Measurements from ENCODE around the gene MAPK10. TPM values are rescaled to one million over a fixed set of nuclear protein-coding genes. Genes with fewer than 3 reads are reported as not detected.
A peak's percentile ranks its signal among the peaks of the same experiment; 100 is the strongest.

Gene MAPK10
- total RNA-seq, 1 donor from 2014 or later = 19.2 TPM

- no peak for TF ChIP-seq CTCF (IDR thresholded peaks at IDR 0.05)
- DNase-seq (ENCODE audit: extremely low spot score, unreplicated experiment) = no peak
- Mint-ChIP-seq H3K4me1 (ENCODE audit: unreplicated experiment) (peaks cover 28% of the 10 kb centered on the region), H3K4me3 (ENCODE audit: unreplicated experiment) (no peak overlapping the region), H3K36me3 (ENCODE audit: unreplicated experiment) (peaks cover 2% of the 10 kb centered on the region), H3K9me3 (ENCODE audit: unreplicated experiment) (peaks cover 6% of the 10 kb centered on the region), H3K27me3 (ENCODE audit: unreplicated experiment) (no peaks in the 10 kb centered on the region), H3K27ac (ENCODE audit: unreplicated experiment) (peak overlapping the region; percentile 8)
Observed at GRCh38 chr4:86366920-86367319, 7.1 kb upstream of the MAPK10 start.

GRCh38 chr4:86362510-86362909 is 2.7 kb upstream of the MAPK10 start:
- H3K9me3 Mint-ChIP-seq (ENCODE audit: unreplicated experiment) = no peaks in the 10 kb centered on the region
- no peaks in the 10 kb centered on the region for H3K36me3 Mint-ChIP-seq (ENCODE audit: unreplicated experiment)
- H3K27me3 Mint-ChIP-seq (ENCODE audit: unreplicated experiment) = no peaks in the 10 kb centered on the region
- TF ChIP-seq CTCF (IDR thresholded peaks at IDR 0.05) = no peak
- no peak for DNase-seq (ENCODE audit: extremely low spot score, unreplicated experiment)
- no peak overlapping the region for H3K27ac Mint-ChIP-seq (ENCODE audit: unreplicated experiment)
- no peak overlapping the region for H3K4me3 Mint-ChIP-seq (ENCODE audit: unreplicated experiment)
- H3K4me1 Mint-ChIP-seq (ENCODE audit: unreplicated experiment) = peaks cover 43% of the 10 kb centered on the region

GRCh38 chr4:86358257-86358656 is 1.6 kb downstream of the MAPK10 start:
- H3K4me1 Mint-ChIP-seq (ENCODE audit: unreplicated experiment) = peaks cover 38% of the 10 kb centered on the region
- H3K27me3 Mint-ChIP-seq (ENCODE audit: unreplicated experiment) = no peaks in the 10 kb centered on the region
- H3K36me3 Mint-ChIP-seq (ENCODE audit: unreplicated experiment) = peaks cover under 1% of the 10 kb centered on the region
- no peak for TF ChIP-seq CTCF (IDR thresholded peaks at IDR 0.05)
- DNase-seq (ENCODE audit: extremely low spot score, unreplicated experiment) = no peak
- H3K4me3 Mint-ChIP-seq (ENCODE audit: unreplicated experiment) = peak overlapping the region; percentile 38
- H3K27ac Mint-ChIP-seq (ENCODE audit: unreplicated experiment) = peak overlapping the region; percentile 41
- H3K9me3 Mint-ChIP-seq (ENCODE audit: unreplicated experiment) = no peaks in the 10 kb centered on the region

- Mint-ChIP-seq H3K27ac (ENCODE audit: unreplicated experiment) (peak overlapping the region; percentile 53), H3K4me1 (ENCODE audit: unreplicated experiment) (peaks cover 38% of the 10 kb centered on the region), H3K4me3 (ENCODE audit: unreplicated experiment) (no peak overlapping the region), H3K9me3 (ENCODE audit: unreplicated experiment) (no peaks in the 10 kb centered on the region), H3K36me3 (ENCODE audit: unreplicated experiment) (peaks cover 7% of the 10 kb centered on the region), H3K27me3 (ENCODE audit: unreplicated experiment) (no peaks in the 10 kb centered on the region)
- TF ChIP-seq CTCF (IDR thresholded peaks at IDR 0.05) = no peak
- no peak for DNase-seq (ENCODE audit: extremely low spot score, unreplicated experiment)
Observed at GRCh38 chr4:86357608-86358007, 2.2 kb downstream of the MAPK10 start.

- Mint-ChIP-seq H3K4me3 (ENCODE audit: unreplicated experiment) (no peak overlapping the region), H3K4me1 (ENCODE audit: unreplicated experiment) (peaks cover 38% of the 10 kb centered on the region), H3K36me3 (ENCODE audit: unreplicated experiment) (peaks cover 7% of the 10 kb centered on the region), H3K27ac (ENCODE audit: unreplicated experiment) (no peak overlapping the region), H3K9me3 (ENCODE audit: unreplicated experiment) (no peaks in the 10 kb centered on the region), H3K27me3 (ENCODE audit: unreplicated experiment) (no peaks in the 10 kb centered on the region)
- no peak for DNase-seq (ENCODE audit: extremely low spot score, unreplicated experiment)
- no peak for TF ChIP-seq CTCF (IDR thresholded peaks at IDR 0.05)
Observed at GRCh38 chr4:86356425-86357210, 3.2 kb downstream of the MAPK10 start.

Data from osteocyte (in vitro differentiated cells).